HepG2 (cell line): ENCODE measurements around the gene NPVF. TPM values are rescaled to one million over a fixed set of nuclear protein-coding genes. Genes with fewer than 3 reads are reported as not detected.

ENCODE experiments used
- ATAC-seq: fragments of 200-7000 bp; cut with Tn5 transposase; 3 replicates; pipeline ENCODE4 v1.9.1; 2020; ENCODE audit warnings: mild to moderate bottlenecking, moderate library complexity
- BruUV-seq: library from RNA; stranded (reverse); fragments of 400-500 nt; replicated peaks from 2 replicates; lab custom pipeline; 2021; lab: Mats Ljungman, UMichigan
- CTCF ChIA-PET: fragments of 300-600 bp; formaldehyde crosslinking; extraction: SDS; loops from one replicate; lab custom pipeline; 2021; ENCODE audit warnings: low total read pairs, inconsistent platforms, low intra/inter-chr PET ratio; lab: Yijun Ruan, JAX
- POLR2A ChIA-PET: fragments of 350-600 bp; sonication (Branson Sonifier 250); formaldehyde crosslinking; loops from one replicate; lab custom pipeline; 2020; ENCODE audit warnings: antibody characterized with exemption, inconsistent platforms; lab: Yijun Ruan, JAX
- DNase-seq: peaks from one replicate; pipeline ENCODE4 v3.0.0-alpha.2; 2015; ENCODE audit warnings: low spot score
- FAIRE-seq: peaks from 3 replicates; lab custom pipeline; 2011; peaks lifted over from hg19 to GRCh38; lab: Jason Lieb, UNC
- H2AFZ ChIP-seq: one replicate; pipeline ENCODE4 v1.6.1; 2011; ENCODE audit warnings: low read length, inconsistent platforms
- H3K27ac ChIP-seq: fragments of 300-600 bp; 3 replicates; pipeline ENCODE4 v1.8.0; 2011; ENCODE audit warnings: mixed run types, mild to moderate bottlenecking, mixed read lengths, low read length, inconsistent platforms; ENCODE audit not compliant: insufficient read depth; ENCODE audit errors: extremely low read length
- H3K27me3 ChIP-seq, 2 experiments: fragments of 200-600 bp in 1 of 2; 2 replicates in 1 of 2; 3 replicates in 1 of 2; pipeline versions ENCODE4 v1.6.0 to v1.8.0; 2011; ENCODE audit warnings: low read length in 2 of 2, mild to moderate bottlenecking in 2 of 2, moderate library complexity in 2 of 2, inconsistent platforms in 1 of 2; ENCODE audit not compliant: insufficient read depth in 2 of 2, control insufficient read depth in 1 of 2
- H3K36me3 ChIP-seq, 2 experiments: fragments of 200-600 bp in 1 of 2; replicated peaks in 1 of 2; 2 replicates in 1 of 2; 3 replicates in 1 of 2; pipeline versions ENCODE4 v1.5.1 to v1.8.0; 2011; ENCODE audit warnings: low read length in 2 of 2, inconsistent platforms in 1 of 2; ENCODE audit not compliant: insufficient read depth in 2 of 2, control insufficient read depth in 1 of 2
- H3K4me1 ChIP-seq: 2 replicates; pipeline ENCODE4 v1.5.1; 2012; ENCODE audit warnings: low read length, inconsistent platforms; ENCODE audit not compliant: insufficient read depth
- H3K4me2 ChIP-seq: 2 replicates; pipeline ENCODE4 v1.6.0; 2011; ENCODE audit warnings: low read depth, low read length, inconsistent platforms
- H3K4me3 ChIP-seq, 3 experiments: fragments of 200-600 bp in 1 of 3; sonication (generic), shearing (Covaris generic) in 1 of 3; replicated peaks in 1 of 3; 2 replicates each; pipeline ENCODE4 v1.5.1; 2011 to 2016; ENCODE audit warnings: low read length in 3 of 3, inconsistent platforms in 2 of 3, low read depth in 2 of 3, mild to moderate bottlenecking in 2 of 3, control low read depth in 1 of 3, mixed read lengths in 1 of 3; ENCODE audit not compliant: insufficient read depth in 1 of 3
- H3K79me2 ChIP-seq: one replicate; pipeline ENCODE4 v1.6.1; 2011; ENCODE audit warnings: low read length, inconsistent platforms; ENCODE audit not compliant: insufficient read depth
- H3K9ac ChIP-seq: 2 replicates; pipeline ENCODE4 v1.6.0; 2011; ENCODE audit warnings: mild to moderate bottlenecking, low read depth, low read length, inconsistent platforms; ENCODE audit not compliant: insufficient read depth
- H3K9me3 ChIP-seq: 2 replicates; pipeline ENCODE4 v1.5.1; 2012; ENCODE audit warnings: mild to moderate bottlenecking, low read length
- H4K20me1 ChIP-seq: 2 replicates; pipeline ENCODE4 v1.6.0; 2011; ENCODE audit warnings: inconsistent platforms, mild to moderate bottlenecking, low read length, moderate library complexity; ENCODE audit not compliant: insufficient read depth
- BORCS8-MEF2B ChIP-seq: sonication (generic); formaldehyde crosslinking; IDR thresholded peaks from 2 replicates; pipeline ENCODE4 v1.8.0; 2022; ENCODE audit warnings: mild to moderate bottlenecking, missing genetic modification reagents
- DNMT3B ChIP-seq: conservative IDR thresholded peaks from 2 replicates; pipeline ENCODE4 v1.6.1; 2016; ENCODE audit warnings: missing biosample characterization, control low read depth
- HNRNPH1 ChIP-seq: fragments of 200-400 bp; formaldehyde crosslinking; optimal IDR thresholded peaks from 2 replicates; pipeline ENCODE3; 2017; ENCODE audit warnings: mild to moderate bottlenecking, low read depth, low read length
- IKZF1 ChIP-seq: fragments of 450-650 bp; IDR thresholded peaks from 2 replicates; pipeline ENCODE4 v1.7.1; 2016
- NFYB ChIP-seq: sonication (generic); formaldehyde crosslinking; IDR thresholded peaks from 2 replicates; pipeline ENCODE4 v1.4.0; 2020; ENCODE audit warnings: missing genetic modification reagents
- RFX3 ChIP-seq: IDR thresholded peaks from 2 replicates; pipeline ENCODE4 v1.6.1; 2016; ENCODE audit warnings: missing biosample characterization, missing genetic modification reagents
- ZFP36L2 ChIP-seq: sonication (generic); formaldehyde crosslinking; IDR thresholded peaks from 2 replicates; pipeline ENCODE4 v1.4.0; 2020; ENCODE audit warnings: missing genetic modification reagents
- ZFP37 ChIP-seq: sonication (generic); formaldehyde crosslinking; IDR thresholded peaks from 2 replicates; pipeline ENCODE4 v1.4.0; 2020; ENCODE audit warnings: missing genetic modification reagents, borderline replicate concordance
- ZFP82 ChIP-seq: sonication (generic); formaldehyde crosslinking; IDR thresholded peaks from 2 replicates; pipeline ENCODE4 v1.5.1; 2020; ENCODE audit warnings: mild to moderate bottlenecking, missing genetic modification reagents, borderline replicate concordance
- ZNF143 ChIP-seq: sonication (generic); formaldehyde crosslinking; IDR thresholded peaks from 2 replicates; pipeline ENCODE4 v1.4.0; 2020; ENCODE audit warnings: missing genetic modification reagents
- ZNF256 ChIP-seq: sonication (generic); formaldehyde crosslinking; conservative IDR thresholded peaks from 2 replicates; pipeline ENCODE4 v1.4.0; 2020; ENCODE audit warnings: missing genetic modification reagents
- ZNF274 ChIP-seq: sonication (generic); formaldehyde crosslinking; IDR thresholded peaks from 2 replicates; pipeline ENCODE4 v1.5.1; 2020; ENCODE audit warnings: mild to moderate bottlenecking, missing genetic modification reagents
- ZNF703 ChIP-seq: sonication (generic); formaldehyde crosslinking; IDR thresholded peaks from 2 replicates; pipeline ENCODE4 v1.5.1; 2020; ENCODE audit warnings: missing genetic modification reagents, mild to moderate bottlenecking, moderate library complexity, borderline replicate concordance
- ZNF883 ChIP-seq: sonication (generic); formaldehyde crosslinking; IDR thresholded peaks from 2 replicates; pipeline ENCODE4 v1.5.1; 2020; ENCODE audit warnings: mild to moderate bottlenecking, missing genetic modification reagents; ENCODE audit errors: not compliant biosample characterization
- WGBS: methylation state at CpG from one replicate; pipeline ENCODE4 v1.1.6; 2017; ENCODE audit warnings: low lambda C conversion rate; 5-methylcytosine and 5-hydroxymethylcytosine counted together
- in situ Hi-C: cut with HindIII; loops from 2 replicates; pipeline ENCODE4 v1.10.0; 2017; ENCODE audit warnings: low pct_unique_long_range_greater_than_20kb; ENCODE audit not compliant: extremely low pct_ligation_motif_present
- intact Hi-C: fragments of 100-400 bp; cut with micrococcal nuclease; formaldehyde crosslinking; loops from one replicate; pipeline ENCODE4 v1.10.0; 2022; ENCODE audit not compliant: unreplicated experiment
- polyA plus RNA-seq, 8 experiments: library from polyadenylated mRNA; depleted of rRNA in 3 of 8; stranded (reverse) in 7 of 8; unstranded in 1 of 8; fragments of >200 nt; fragmentation: Illumina TruSeq in 4 of 8; extraction: Trizol in 4 of 8; gene quantifications; 2 replicates each; pipeline versions ENCODE4 v1.2.1 to v1.2.3, GENCODE V29; 2011 to 2016; ENCODE audit warnings: low read depth in 4 of 8, missing spikeins in 1 of 8, mixed read lengths in 1 of 8; ENCODE audit not compliant: insufficient read depth in 1 of 8
- total RNA-seq, 5 experiments: library from RNA; depleted of rRNA; stranded (reverse); fragments of >200 nt; fragmentation: Illumina TruSeq; extraction: Trizol; gene quantifications; 2 replicates each; pipeline ENCODE4 v1.2.3, GENCODE V29; 2016; ENCODE audit warnings: low read depth in 1 of 5
- TF ChIP-seq, protein P1 (sequence below): sonication (generic); formaldehyde crosslinking; IDR thresholded peaks from 2 replicates; pipeline ENCODE4; 2020; ENCODE audit warnings: missing genetic modification reagents, mild to moderate bottlenecking, borderline replicate concordance

The NPVF gene
- total and polyA plus RNA-seq, 2 of the 13 experiments (the other 11 are each of a cell fraction or from before 2014, with no cell fraction given), result not detected

- Histone ChIP-seq H4K20me1 (no peaks in the 10 kb centered on the region), H3K27ac (no peak overlapping the region), H3K27me3 (peaks cover 0 to 6% of the 10 kb centered on the region in 2 experiments; a peak in 1 of 5 replicates), H3K4me1 (no peaks in the 10 kb centered on the region), H3K4me2 (no peak overlapping the region), H3K9ac (no peak overlapping the region), H3K36me3 (no peaks in the 10 kb centered on the region), H2AFZ (no peak overlapping the region), H3K79me2 (no peaks in the 10 kb centered on the region), H3K4me3 (no peak overlapping the region), H3K9me3 (no peaks in the 10 kb centered on the region)
- intact Hi-C loops (no loop called here), in situ Hi-C loops (loop anchor here (5.0 kb wide), 1 partner anchor 300 kb away; no protein-coding TSS in a partner anchor)
- TF ChIP-seq ZFP82 (CRISPR knock-in tag) (no peak), ZFP36L2 (no peak), BORCS8-MEF2B (CRISPR knock-in tag) (no peak), DNMT3B (CRISPR knock-in tag) (no peak), ZNF703 (no peak), ZNF274 (no peak), NFYB (CRISPR knock-in tag) (no peak), RFX3 (CRISPR knock-in tag) (no peak), ZNF256 (CRISPR knock-in tag) (no peak), IKZF1 (no peak), ZNF883 (CRISPR knock-in tag) (no peak), ZNF143 (no peak), HNRNPH1 (no peak), ZFP37 (CRISPR knock-in tag) (no peak)
- TF ChIP-seq, protein P1, sequence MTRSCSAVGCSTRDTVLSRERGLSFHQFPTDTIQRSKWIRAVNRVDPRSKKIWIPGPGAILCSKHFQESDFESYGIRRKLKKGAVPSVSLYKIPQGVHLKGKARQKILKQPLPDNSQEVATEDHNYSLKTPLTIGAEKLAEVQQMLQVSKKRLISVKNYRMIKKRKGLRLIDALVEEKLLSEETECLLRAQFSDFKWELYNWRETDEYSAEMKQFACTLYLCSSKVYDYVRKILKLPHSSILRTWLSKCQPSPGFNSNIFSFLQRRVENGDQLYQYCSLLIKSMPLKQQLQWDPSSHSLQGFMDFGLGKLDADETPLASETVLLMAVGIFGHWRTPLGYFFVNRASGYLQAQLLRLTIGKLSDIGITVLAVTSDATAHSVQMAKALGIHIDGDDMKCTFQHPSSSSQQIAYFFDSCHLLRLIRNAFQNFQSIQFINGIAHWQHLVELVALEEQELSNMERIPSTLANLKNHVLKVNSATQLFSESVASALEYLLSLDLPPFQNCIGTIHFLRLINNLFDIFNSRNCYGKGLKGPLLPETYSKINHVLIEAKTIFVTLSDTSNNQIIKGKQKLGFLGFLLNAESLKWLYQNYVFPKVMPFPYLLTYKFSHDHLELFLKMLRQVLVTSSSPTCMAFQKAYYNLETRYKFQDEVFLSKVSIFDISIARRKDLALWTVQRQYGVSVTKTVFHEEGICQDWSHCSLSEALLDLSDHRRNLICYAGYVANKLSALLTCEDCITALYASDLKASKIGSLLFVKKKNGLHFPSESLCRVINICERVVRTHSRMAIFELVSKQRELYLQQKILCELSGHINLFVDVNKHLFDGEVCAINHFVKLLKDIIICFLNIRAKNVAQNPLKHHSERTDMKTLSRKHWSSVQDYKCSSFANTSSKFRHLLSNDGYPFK, result no peak
- BruUV-seq, result no TSS peak
- DNase-seq, result no peak
- 34% methylated on average over 3 of the region's 4 CpGs for WGBS
- CTCF ChIA-PET, result interaction anchor here (5.2 kb wide), 1 partner anchor 304 kb away, joined by 115 read pairs; no protein-coding TSS in a partner anchor
- POLR2A ChIA-PET, result no interaction called here
- no peak for ATAC-seq
- no peak for FAIRE-seq
These were observed 34.3 kb upstream of the NPVF start for GRCh38 chr7:25262586-25262985.
